HL-60/S4 treated with phorbol 12-myristate 13-acetate at 8.2 ng/mL for 4 days and 3 days (cell line): ENCODE measurements around the gene RNASE8.

Source experiments
- in situ Hi-C: fragments of 300-500 bp; cut with MboI; formaldehyde crosslinking; loops from 2 replicates; pipeline ENCODE4 v1.15.0; 2022; ENCODE audit warnings: low sequenced_read_pairs

Gene RNASE8

GRCh38 chr14:21050597-21050996 is 7.0 kb upstream of the RNASE8 start:
- in situ Hi-C loops = no loop called here

GRCh38 chr14:21053184-21054122 is 4.2 kb upstream of the RNASE8 start:
- in situ Hi-C loops = no loop called here

- in situ Hi-C loops = no loop called here
These were observed 3.4 kb upstream of the RNASE8 start for GRCh38 chr14:21054123-21054767.

- in situ Hi-C loops = no loop called here
These were observed 2.9 kb upstream of the RNASE8 start for GRCh38 chr14:21054768-21055145.

GRCh38 chr14:21055432-21056117 is 2.0 kb upstream of the RNASE8 start:
- in situ Hi-C loops = no loop called here

- in situ Hi-C loops = no loop called here
These were observed 980 bp upstream of the RNASE8 start for GRCh38 chr14:21056520-21057163.

GRCh38 chr14:21058903-21059302 is 1.3 kb downstream of the RNASE8 start:
- in situ Hi-C loops = no loop called here

- in situ Hi-C loops = no loop called here
These were observed 2.4 kb downstream of the RNASE8 start for GRCh38 chr14:21059842-21060613.

- in situ Hi-C loops = no loop called here
These were observed 3.2 kb downstream of the RNASE8 start for GRCh38 chr14:21060614-21061346.

GRCh38 chr14:21061347-21061668 is 3.7 kb downstream of the RNASE8 start:
- in situ Hi-C loops = no loop called here

- in situ Hi-C loops = no loop called here
These were observed 5.9 kb downstream of the RNASE8 start for GRCh38 chr14:21063479-21063878.

- in situ Hi-C loops = no loop called here
These were observed 9.4 kb downstream of the RNASE8 start for GRCh38 chr14:21066882-21067502.

- in situ Hi-C loops = no loop called here
These were observed 11.1 kb downstream of the RNASE8 start for GRCh38 chr14:21068521-21069387.

- in situ Hi-C loops = no loop called here
These were observed 11.9 kb downstream of the RNASE8 start for GRCh38 chr14:21069388-21070082.

GRCh38 chr14:21070083-21070609 is 12.5 kb downstream of the RNASE8 start, which contains the start of gene ARHGEF40:
TSS of gene ARHGEF40 (plus strand) at chr14:21070304. CDS start at chr14:21070397, 93 bp downstream.
- in situ Hi-C loops = no loop called here

GRCh38 chr14:21070610-21071224 is 13.1 kb downstream of the RNASE8 start:
- in situ Hi-C loops = no loop called here
